ENCODE results near the gene ZNF529. TPM values are rescaled to one million over a fixed set of nuclear protein-coding genes. Genes with fewer than 3 reads are reported as not detected.

Gene ZNF529
- total and polyA plus RNA-seq, 10 of the 15 experiments (the other 5 are each of a cell fraction or from before 2014, with no cell fraction given) = 1.8 to 12.5 (median 4.5) TPM

DNA sequence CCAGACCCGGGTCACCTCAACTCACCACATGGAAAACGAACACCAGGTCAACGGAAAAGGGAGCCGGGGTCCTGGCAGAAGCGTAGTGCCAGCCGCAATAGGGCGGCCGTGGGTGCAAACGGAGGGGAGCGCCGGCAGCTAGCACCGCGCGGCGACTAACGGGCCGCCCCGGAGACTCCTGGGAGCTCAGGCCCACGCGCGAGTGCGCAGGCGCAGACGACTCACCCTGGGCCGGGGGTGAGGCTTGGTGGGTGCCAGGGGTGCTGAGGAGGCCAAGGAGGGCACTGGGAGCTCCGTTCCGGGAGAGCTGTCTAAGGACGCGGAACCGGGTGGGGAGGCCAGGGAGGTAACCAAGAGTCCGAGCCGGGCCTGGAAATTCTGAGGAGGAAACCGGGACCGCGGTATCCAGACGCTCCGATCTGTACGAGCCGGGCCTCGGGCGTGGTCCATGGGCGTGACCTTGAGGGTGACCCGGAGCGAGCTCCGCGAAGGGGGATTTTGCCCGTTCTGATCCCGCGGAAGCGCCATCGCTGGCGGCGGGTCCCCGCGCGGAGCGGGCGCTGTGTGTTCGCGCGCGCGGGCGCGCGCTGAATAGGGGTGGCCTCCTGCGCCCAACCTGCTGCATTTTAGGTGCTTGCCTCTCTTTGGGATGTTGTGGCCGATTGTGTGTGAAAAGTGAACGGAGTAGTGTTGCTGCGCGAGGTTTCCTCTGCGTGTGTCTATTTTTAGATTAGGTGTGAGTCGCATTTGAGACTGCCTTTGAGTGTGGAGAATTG lies 32.2 kb upstream of the ZNF529 start, which contains the start of gene ZNF382 (continued):
- TF ChIP-seq, protein P1, sequence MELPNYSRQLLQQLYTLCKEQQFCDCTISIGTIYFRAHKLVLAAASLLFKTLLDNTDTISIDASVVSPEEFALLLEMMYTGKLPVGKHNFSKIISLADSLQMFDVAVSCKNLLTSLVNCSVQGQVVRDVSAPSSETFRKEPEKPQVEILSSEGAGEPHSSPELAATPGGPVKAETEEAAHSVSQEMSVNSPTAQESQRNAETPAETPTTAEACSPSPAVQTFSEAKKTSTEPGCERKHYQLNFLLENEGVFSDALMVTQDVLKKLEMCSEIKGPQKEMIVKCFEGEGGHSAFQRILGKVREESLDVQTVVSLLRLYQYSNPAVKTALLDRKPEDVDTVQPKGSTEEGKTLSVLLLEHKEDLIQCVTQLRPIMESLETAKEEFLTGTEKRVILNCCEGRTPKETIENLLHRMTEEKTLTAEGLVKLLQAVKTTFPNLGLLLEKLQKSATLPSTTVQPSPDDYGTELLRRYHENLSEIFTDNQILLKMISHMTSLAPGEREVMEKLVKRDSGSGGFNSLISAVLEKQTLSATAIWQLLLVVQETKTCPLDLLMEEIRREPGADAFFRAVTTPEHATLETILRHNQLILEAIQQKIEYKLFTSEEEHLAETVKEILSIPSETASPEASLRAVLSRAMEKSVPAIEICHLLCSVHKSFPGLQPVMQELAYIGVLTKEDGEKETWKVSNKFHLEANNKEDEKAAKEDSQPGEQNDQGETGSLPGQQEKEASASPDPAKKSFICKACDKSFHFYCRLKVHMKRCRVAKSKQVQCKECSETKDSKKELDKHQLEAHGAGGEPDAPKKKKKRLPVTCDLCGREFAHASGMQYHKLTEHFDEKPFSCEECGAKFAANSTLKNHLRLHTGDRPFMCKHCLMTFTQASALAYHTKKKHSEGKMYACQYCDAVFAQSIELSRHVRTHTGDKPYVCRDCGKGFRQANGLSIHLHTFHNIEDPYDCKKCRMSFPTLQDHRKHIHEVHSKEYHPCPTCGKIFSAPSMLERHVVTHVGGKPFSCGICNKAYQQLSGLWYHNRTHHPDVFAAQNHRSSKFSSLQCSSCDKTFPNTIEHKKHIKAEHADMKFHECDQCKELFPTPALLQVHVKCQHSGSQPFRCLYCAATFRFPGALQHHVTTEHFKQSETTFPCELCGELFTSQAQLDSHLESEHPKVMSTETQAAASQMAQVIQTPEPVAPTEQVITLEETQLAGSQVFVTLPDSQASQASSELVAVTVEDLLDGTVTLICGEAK (IDR thresholded peaks at IDR 0.05; ENCODE audit: borderline replicate concordance) = no peak; the same call in 1 of the 2 replicates
- TF ChIP-seq NRF1 (conservative IDR thresholded peaks at IDR 0.05; ENCODE audit: low read depth, low read length) (0 out of 2 replicates have a peak, but pooled peaks have one; percentile 23), SIX5 (IDR thresholded peaks at IDR 0.05; ENCODE audit: low read depth, low read length, severe bottlenecking) (no peak), MTA3 (IDR thresholded peaks at IDR 0.05; ENCODE audit: borderline replicate concordance, low read length) (no peak), NR2C1 (IDR thresholded peaks at IDR 0.05) (no peak), RAD21 (IDR thresholded peaks at IDR 0.05; ENCODE audit: insufficient read depth, low read depth, low read length) (no peak), POU2F2 (IDR thresholded peaks at IDR 0.05; ENCODE audit: borderline replicate concordance, low read depth, low read length) (no peak; the same call in 2 of the 3 replicates), SMAD1 (IDR thresholded peaks at IDR 0.05; ENCODE audit: low read depth, partially characterized antibody) (peak; percentile 10), NFYA (IDR thresholded peaks at IDR 0.05; ENCODE audit: borderline replicate concordance, low read depth, low read length) (no peak), NBN (IDR thresholded peaks at IDR 0.05) (no peak), BCL11A (IDR thresholded peaks at IDR 0.05; ENCODE audit: low read depth, low read length) (no peak), NR2F1 (conservative IDR thresholded peaks at IDR 0.05) (peak; percentile 82), KDM1A (IDR thresholded peaks at IDR 0.05; ENCODE audit: borderline replicate concordance) (no peak), HCFC1 (IDR thresholded peaks at IDR 0.05; ENCODE audit: low read length) (no peak)
- TF ChIP-seq, protein P2, sequence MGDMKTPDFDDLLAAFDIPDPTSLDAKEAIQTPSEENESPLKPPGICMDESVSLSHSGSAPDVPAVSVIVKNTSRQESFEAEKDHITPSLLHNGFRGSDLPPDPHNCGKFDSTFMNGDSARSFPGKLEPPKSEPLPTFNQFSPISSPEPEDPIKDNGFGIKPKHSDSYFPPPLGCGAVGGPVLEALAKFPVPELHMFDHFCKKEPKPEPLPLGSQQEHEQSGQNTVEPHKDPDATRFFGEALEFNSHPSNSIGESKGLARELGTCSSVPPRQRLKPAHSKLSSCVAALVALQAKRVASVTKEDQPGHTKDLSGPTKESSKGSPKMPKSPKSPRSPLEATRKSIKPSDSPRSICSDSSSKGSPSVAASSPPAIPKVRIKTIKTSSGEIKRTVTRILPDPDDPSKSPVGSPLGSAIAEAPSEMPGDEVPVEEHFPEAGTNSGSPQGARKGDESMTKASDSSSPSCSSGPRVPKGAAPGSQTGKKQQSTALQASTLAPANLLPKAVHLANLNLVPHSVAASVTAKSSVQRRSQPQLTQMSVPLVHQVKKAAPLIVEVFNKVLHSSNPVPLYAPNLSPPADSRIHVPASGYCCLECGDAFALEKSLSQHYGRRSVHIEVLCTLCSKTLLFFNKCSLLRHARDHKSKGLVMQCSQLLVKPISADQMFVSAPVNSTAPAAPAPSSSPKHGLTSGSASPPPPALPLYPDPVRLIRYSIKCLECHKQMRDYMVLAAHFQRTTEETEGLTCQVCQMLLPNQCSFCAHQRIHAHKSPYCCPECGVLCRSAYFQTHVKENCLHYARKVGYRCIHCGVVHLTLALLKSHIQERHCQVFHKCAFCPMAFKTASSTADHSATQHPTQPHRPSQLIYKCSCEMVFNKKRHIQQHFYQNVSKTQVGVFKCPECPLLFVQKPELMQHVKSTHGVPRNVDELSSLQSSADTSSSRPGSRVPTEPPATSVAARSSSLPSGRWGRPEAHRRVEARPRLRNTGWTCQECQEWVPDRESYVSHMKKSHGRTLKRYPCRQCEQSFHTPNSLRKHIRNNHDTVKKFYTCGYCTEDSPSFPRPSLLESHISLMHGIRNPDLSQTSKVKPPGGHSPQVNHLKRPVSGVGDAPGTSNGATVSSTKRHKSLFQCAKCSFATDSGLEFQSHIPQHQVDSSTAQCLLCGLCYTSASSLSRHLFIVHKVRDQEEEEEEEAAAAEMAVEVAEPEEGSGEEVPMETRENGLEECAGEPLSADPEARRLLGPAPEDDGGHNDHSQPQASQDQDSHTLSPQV (IDR thresholded peaks at IDR 0.05) = no peak
- TF ChIP-seq, protein P3, sequence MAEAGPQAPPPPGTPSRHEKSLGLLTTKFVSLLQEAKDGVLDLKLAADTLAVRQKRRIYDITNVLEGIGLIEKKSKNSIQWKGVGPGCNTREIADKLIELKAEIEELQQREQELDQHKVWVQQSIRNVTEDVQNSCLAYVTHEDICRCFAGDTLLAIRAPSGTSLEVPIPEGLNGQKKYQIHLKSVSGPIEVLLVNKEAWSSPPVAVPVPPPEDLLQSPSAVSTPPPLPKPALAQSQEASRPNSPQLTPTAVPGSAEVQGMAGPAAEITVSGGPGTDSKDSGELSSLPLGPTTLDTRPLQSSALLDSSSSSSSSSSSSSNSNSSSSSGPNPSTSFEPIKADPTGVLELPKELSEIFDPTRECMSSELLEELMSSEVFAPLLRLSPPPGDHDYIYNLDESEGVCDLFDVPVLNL (IDR thresholded peaks at IDR 0.05; ENCODE audit: low read depth, low read length) = no peak
- TF ChIP-seq, protein P4, sequence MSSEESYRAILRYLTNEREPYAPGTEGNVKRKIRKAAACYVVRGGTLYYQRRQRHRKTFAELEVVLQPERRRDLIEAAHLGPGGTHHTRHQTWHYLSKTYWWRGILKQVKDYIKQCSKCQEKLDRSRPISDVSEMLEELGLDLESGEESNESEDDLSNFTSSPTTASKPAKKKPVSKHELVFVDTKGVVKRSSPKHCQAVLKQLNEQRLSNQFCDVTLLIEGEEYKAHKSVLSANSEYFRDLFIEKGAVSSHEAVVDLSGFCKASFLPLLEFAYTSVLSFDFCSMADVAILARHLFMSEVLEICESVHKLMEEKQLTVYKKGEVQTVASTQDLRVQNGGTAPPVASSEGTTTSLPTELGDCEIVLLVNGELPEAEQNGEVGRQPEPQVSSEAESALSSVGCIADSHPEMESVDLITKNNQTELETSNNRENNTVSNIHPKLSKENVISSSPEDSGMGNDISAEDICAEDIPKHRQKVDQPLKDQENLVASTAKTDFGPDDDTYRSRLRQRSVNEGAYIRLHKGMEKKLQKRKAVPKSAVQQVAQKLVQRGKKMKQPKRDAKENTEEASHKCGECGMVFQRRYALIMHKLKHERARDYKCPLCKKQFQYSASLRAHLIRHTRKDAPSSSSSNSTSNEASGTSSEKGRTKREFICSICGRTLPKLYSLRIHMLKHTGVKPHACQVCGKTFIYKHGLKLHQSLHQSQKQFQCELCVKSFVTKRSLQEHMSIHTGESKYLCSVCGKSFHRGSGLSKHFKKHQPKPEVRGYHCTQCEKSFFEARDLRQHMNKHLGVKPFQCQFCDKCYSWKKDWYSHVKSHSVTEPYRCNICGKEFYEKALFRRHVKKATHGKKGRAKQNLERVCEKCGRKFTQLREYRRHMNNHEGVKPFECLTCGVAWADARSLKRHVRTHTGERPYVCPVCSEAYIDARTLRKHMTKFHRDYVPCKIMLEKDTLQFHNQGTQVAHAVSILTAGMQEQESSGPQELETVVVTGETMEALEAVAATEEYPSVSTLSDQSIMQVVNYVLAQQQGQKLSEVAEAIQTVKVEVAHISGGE (CRISPR knock-in tag; IDR thresholded peaks at IDR 0.05) = peak; percentile 63; the same call in 1 of the 2 replicates

Data from GM12878 (cell line).